GM12878 (cell line): ENCODE results near the gene KRT32. TPM values are rescaled to one million over a fixed set of nuclear protein-coding genes. Genes with fewer than 3 reads are reported as not detected.

Source experiments
- ATAC-seq: fragments of 200-7000 bp; cut with Tn5 transposase; 3 replicates; pipeline ENCODE4 v1.9.1; 2020; ENCODE audit warnings: mild to moderate bottlenecking, moderate library complexity
- BruUV-seq: library from RNA; stranded (reverse); fragments of 400-500 nt; replicated peaks from 2 replicates; lab custom pipeline; 2021; lab: Mats Ljungman, UMichigan
- CTCF ChIA-PET: fragments of 300-600 bp; sonication (Branson Sonifier 250); formaldehyde crosslinking; extraction: SDS; loops from one replicate; lab custom pipeline; 2021; ENCODE audit warnings: inconsistent platforms; lab: Yijun Ruan, JAX
- POLR2A ChIA-PET: fragments of 350-600 bp; formaldehyde crosslinking; extraction: SDS; loops from one replicate; lab custom pipeline; 2021; ENCODE audit warnings: inconsistent platforms; lab: Charles Lee
- RAD21 ChIA-PET: fragments of 300-600 bp; sonication (Branson Sonifier 250); formaldehyde crosslinking; loops from one replicate; lab custom pipeline; 2023; ENCODE audit warnings: antibody characterized with exemption; ENCODE audit not compliant: unreplicated experiment; lab: Charles Lee
- SMC1A ChIA-PET: fragments of 300-600 bp; sonication (Branson Sonifier 250); formaldehyde crosslinking; loops from one replicate; lab custom pipeline; 2023; ENCODE audit not compliant: unreplicated experiment, uncharacterized antibody; lab: Charles Lee
- DNase-seq: peaks from one replicate; pipeline ENCODE4 v3.0.0-alpha.2; 2011; ENCODE audit warnings: low read depth, low spot score
- FAIRE-seq: peaks from 3 replicates; lab custom pipeline; 2011; peaks lifted over from hg19 to GRCh38; lab: Jason Lieb, UNC
- H2AFZ ChIP-seq: 2 replicates; pipeline ENCODE4 v1.6.0; 2011; ENCODE audit warnings: low read depth, low read length, control low read depth; ENCODE audit not compliant: control insufficient read depth
- H3K27ac ChIP-seq: 2 replicates; pipeline ENCODE4 v1.5.1; 2011; ENCODE audit warnings: control low read depth; ENCODE audit not compliant: control insufficient read depth, insufficient read depth
- H3K27me3 ChIP-seq, 2 experiments: replicated peaks in 1 of 2; 2 replicates each; pipeline versions ENCODE4 v1.6.0 to v1.6.1; 2011; ENCODE audit warnings: low read length in 1 of 2; ENCODE audit not compliant: control insufficient read depth in 2 of 2, insufficient read depth in 2 of 2
- H3K36me3 ChIP-seq, 2 experiments: 2 replicates each; pipeline ENCODE4 v1.5.1; 2011; ENCODE audit warnings: low read length in 1 of 2; ENCODE audit not compliant: control insufficient read depth in 2 of 2, insufficient read depth in 2 of 2
- H3K4me1 ChIP-seq: 2 replicates; pipeline ENCODE4 v1.6.1; 2011; ENCODE audit warnings: mild to moderate bottlenecking, low read length, moderate library complexity, mixed read lengths; ENCODE audit not compliant: control insufficient read depth, insufficient read depth
- H3K4me2 ChIP-seq: 2 replicates; pipeline ENCODE4 v1.6.0; 2011; ENCODE audit warnings: control low read depth; ENCODE audit not compliant: control insufficient read depth, insufficient read depth
- H3K4me3 ChIP-seq: fragments of 200-600 bp; sonication (generic); 2 replicates; pipeline ENCODE4 v1.5.1; 2016
- H3K79me2 ChIP-seq: 2 replicates; pipeline ENCODE4 v1.6.0; 2011; ENCODE audit warnings: low read length; ENCODE audit not compliant: control insufficient read depth, insufficient read depth
- H3K9ac ChIP-seq: 2 replicates; pipeline ENCODE4 v1.8.0; 2011; ENCODE audit warnings: low read length, control low read depth, mixed read lengths; ENCODE audit not compliant: control insufficient read depth, insufficient read depth
- H3K9me3 ChIP-seq: replicated peaks from 3 replicates; pipeline ENCODE4 v1.5.1; 2011; ENCODE audit warnings: mild to moderate bottlenecking, low read length; ENCODE audit not compliant: control insufficient read depth, insufficient read depth
- H4K20me1 ChIP-seq: 2 replicates; pipeline ENCODE4 v1.6.0; 2011; ENCODE audit not compliant: control insufficient read depth, insufficient read depth
- BHLHE40 ChIP-seq, 2 experiments: fragments of 450-650 bp in 1 of 2; IDR thresholded peaks; 2 replicates each; pipeline ENCODE4 v1.6.1; 2011 to 2017; ENCODE audit warnings: low read depth in 2 of 2, borderline replicate concordance in 1 of 2, improper control_type of control experiment in 1 of 2, low read length in 1 of 2, mild to moderate bottlenecking in 1 of 2
- MXI1 ChIP-seq: fragments of 150-350 bp; IDR thresholded peaks from 2 replicates; pipeline ENCODE4 v1.6.1; 2011; ENCODE audit warnings: low read depth, mild to moderate bottlenecking, inconsistent platforms, low read length, improper control_type of control experiment
- NR2C2 ChIP-seq: IDR thresholded peaks from 2 replicates; pipeline ENCODE4 v1.6.1; 2011; ENCODE audit warnings: borderline replicate concordance, low read depth; ENCODE audit not compliant: control insufficient read depth, insufficient read length
- POU2F2 ChIP-seq: IDR thresholded peaks from 3 replicates; pipeline ENCODE4 v1.6.1; 2011; ENCODE audit warnings: low read depth, mild to moderate bottlenecking, low read length, borderline replicate concordance
- RB1 ChIP-seq: fragments of 450-650 bp; formaldehyde crosslinking; IDR thresholded peaks from 2 replicates; pipeline ENCODE4 v1.6.1; 2017; ENCODE audit warnings: mild to moderate bottlenecking, borderline replicate concordance
- RBBP5 ChIP-seq: fragments of 200-600 bp; sonication (generic); conservative IDR thresholded peaks from 2 replicates; pipeline ENCODE4 v1.6.1; 2016
- RUNX3 ChIP-seq: IDR thresholded peaks from 2 replicates; pipeline ENCODE4 v1.6.1; 2012; ENCODE audit warnings: low read length, inconsistent platforms
- SMAD1 ChIP-seq: fragments of 450-650 bp; IDR thresholded peaks from 2 replicates; pipeline ENCODE4 v1.6.1; 2018; ENCODE audit warnings: mild to moderate bottlenecking, low read depth; ENCODE audit not compliant: partially characterized antibody
- SMAD5 ChIP-seq: IDR thresholded peaks from 2 replicates; pipeline ENCODE4 v1.6.1; 2016; ENCODE audit warnings: antibody characterized with exemption, low read depth
- SREBF1 ChIP-seq: IDR thresholded peaks from 2 replicates; pipeline ENCODE4 v1.6.1; 2012; ENCODE audit warnings: mild to moderate bottlenecking, low read length
- SUZ12 ChIP-seq: fragments of 200-600 bp; sonication (generic); IDR thresholded peaks from one replicate; pipeline ENCODE4 v1.6.1; 2018; ENCODE audit warnings: antibody characterized with exemption, mild to moderate bottlenecking; ENCODE audit not compliant: unreplicated experiment
- TARDBP ChIP-seq: IDR thresholded peaks from 2 replicates; pipeline ENCODE4 v1.6.1; 2016; ENCODE audit warnings: borderline replicate concordance
- YY1 ChIP-seq: IDR thresholded peaks from 2 replicates; pipeline ENCODE4 v1.6.1; 2011; ENCODE audit warnings: low read depth, mild to moderate bottlenecking, low read length
- WGBS: methylation state at CpG from one replicate; pipeline ENCODE4 v1.1.6; 2016; ENCODE audit warnings: low lambda C conversion rate; ENCODE audit not compliant: insufficient replicate concordance, insufficient coverage; ENCODE audit errors: missing lambda C conversion rate; 5-methylcytosine and 5-hydroxymethylcytosine counted together
- in situ Hi-C: fragments of 300-500 bp; cut with MboI; formaldehyde crosslinking; loops from 9 replicates; pipeline ENCODE4 v1.14.3; 2018; ENCODE audit warnings: mixed read lengths
- intact Hi-C: fragments of 100-400 bp; cut with micrococcal nuclease; formaldehyde crosslinking; loops from one replicate; pipeline ENCODE4 v1.14.2; 2022; ENCODE audit not compliant: unreplicated experiment
- polyA plus RNA-seq, 11 experiments: library from polyadenylated mRNA; depleted of rRNA in 4 of 11; unstranded in 6 of 11; stranded (reverse) in 5 of 11; fragments of >200 nt; fragmentation: Nextera tagmentation in 4 of 11; fragmentation: Illumina TruSeq in 1 of 11; extraction: Ambion mirVana in 4 of 11; extraction: Trizol in 1 of 11; gene quantifications; 1 replicate in 1 of 11; 2 replicates in 10 of 11; pipeline versions ENCODE4 v1.2.1 to v1.2.3, GENCODE V29; 2011 to 2016; ENCODE audit warnings: inconsistent platforms in 2 of 11, missing spikeins in 2 of 11, low read depth in 1 of 11
- total RNA-seq, 4 experiments: library from RNA; depleted of rRNA in 3 of 4; stranded (reverse); fragments of >200 nt in 3 of 4; fragmentation: Illumina TruSeq in 1 of 4; extraction: Trizol in 1 of 4; gene quantifications; 2 replicates each; pipeline versions ENCODE4 v1.2.1 to v1.2.3, GENCODE V29; 2013 to 2021
- TF ChIP-seq, protein P1 (sequence below): fragments of 450-650 bp; IDR thresholded peaks from 2 replicates; pipeline ENCODE4 v1.6.1; 2018; ENCODE audit warnings: mild to moderate bottlenecking, low read depth, moderate library complexity; ENCODE audit not compliant: partially characterized antibody
- TF ChIP-seq, protein P2 (sequence below): IDR thresholded peaks from 2 replicates; pipeline ENCODE4 v1.6.1; 2011; ENCODE audit warnings: borderline replicate concordance, low read depth, mild to moderate bottlenecking, moderate library complexity, low read length; ENCODE audit not compliant: insufficient read depth, poor library complexity, severe bottlenecking
- TF ChIP-seq, protein P3 (sequence below): IDR thresholded peaks from 2 replicates; pipeline ENCODE4 v1.6.1; 2012; ENCODE audit warnings: low read length, inconsistent platforms
- TF ChIP-seq, protein P4 (sequence below): fragments of 450-650 bp; IDR thresholded peaks from 2 replicates; pipeline ENCODE4 v1.6.1; 2017; ENCODE audit warnings: antibody characterized with exemption, mild to moderate bottlenecking, moderate library complexity

The KRT32 gene
- total and polyA plus RNA-seq, 10 of the 15 experiments (the other 5 are each of a cell fraction or from before 2014, with no cell fraction given): not detected

DNA sequence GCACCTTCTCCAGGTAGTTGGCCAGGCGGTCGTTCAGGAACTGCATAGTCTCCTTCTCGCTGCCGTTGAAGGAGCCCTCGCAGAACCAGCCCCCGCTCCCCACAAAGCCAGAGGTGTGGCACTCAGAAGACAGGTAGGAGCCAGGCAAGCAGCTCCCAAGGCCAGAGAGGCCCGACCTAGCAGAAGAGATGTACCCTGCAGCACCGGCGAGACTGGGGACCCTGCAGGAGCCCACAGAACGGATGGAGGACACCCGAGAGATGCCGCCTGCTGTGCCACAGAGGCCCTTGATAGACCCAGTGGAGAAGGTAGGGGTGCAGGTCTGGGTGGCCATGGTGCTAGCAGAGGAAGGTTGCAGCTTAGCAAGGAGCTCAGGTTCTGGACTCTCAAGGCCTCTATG lies 22.3 kb upstream of the KRT32 start, which contains the start of gene KRT36:
KRT36 (minus strand) TSS at position 380 of the 400 bp plus-strand sequence; CDS start at position 334, 46 bp downstream.
- intact Hi-C loops: no loop called here
- no peak within 1 kb of the TSS for H3K27ac ChIP-seq
- in situ Hi-C loops: no loop called here
- 19% methylated on average over 12 of the region's 12 CpGs for WGBS
- no peaks in the 10 kb centered on the region for H3K9me3 ChIP-seq
- TF ChIP-seq, protein P1, sequence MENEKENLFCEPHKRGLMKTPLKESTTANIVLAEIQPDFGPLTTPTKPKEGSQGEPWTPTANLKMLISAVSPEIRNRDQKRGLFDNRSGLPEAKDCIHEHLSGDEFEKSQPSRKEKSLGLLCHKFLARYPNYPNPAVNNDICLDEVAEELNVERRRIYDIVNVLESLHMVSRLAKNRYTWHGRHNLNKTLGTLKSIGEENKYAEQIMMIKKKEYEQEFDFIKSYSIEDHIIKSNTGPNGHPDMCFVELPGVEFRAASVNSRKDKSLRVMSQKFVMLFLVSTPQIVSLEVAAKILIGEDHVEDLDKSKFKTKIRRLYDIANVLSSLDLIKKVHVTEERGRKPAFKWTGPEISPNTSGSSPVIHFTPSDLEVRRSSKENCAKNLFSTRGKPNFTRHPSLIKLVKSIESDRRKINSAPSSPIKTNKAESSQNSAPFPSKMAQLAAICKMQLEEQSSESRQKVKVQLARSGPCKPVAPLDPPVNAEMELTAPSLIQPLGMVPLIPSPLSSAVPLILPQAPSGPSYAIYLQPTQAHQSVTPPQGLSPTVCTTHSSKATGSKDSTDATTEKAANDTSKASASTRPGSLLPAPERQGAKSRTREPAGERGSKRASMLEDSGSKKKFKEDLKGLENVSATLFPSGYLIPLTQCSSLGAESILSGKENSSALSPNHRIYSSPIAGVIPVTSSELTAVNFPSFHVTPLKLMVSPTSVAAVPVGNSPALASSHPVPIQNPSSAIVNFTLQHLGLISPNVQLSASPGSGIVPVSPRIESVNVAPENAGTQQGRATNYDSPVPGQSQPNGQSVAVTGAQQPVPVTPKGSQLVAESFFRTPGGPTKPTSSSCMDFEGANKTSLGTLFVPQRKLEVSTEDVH: no peak
- TF ChIP-seq NR2C2 (no peak), SUZ12 (no peak), TARDBP (no peak), RUNX3 (no peak), SMAD1 (no peak), YY1 (no peak), SMAD5 (no peak), RB1 (no peak), POU2F2 (no peak), MXI1 (no peak), RBBP5 (no peak), SREBF1 (no peak), BHLHE40 (IDR thresholded peaks at IDR 0.05; ENCODE audit: borderline replicate concordance in 1 of 2, low read depth in 2 of 2, low read length in 1 of 2) (no peak)
- TF ChIP-seq, protein P2, sequence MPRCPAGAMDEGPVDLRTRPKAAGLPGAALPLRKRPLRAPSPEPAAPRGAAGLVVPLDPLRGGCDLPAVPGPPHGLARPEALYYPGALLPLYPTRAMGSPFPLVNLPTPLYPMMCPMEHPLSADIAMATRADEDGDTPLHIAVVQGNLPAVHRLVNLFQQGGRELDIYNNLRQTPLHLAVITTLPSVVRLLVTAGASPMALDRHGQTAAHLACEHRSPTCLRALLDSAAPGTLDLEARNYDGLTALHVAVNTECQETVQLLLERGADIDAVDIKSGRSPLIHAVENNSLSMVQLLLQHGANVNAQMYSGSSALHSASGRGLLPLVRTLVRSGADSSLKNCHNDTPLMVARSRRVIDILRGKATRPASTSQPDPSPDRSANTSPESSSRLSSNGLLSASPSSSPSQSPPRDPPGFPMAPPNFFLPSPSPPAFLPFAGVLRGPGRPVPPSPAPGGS: no peak
- TF ChIP-seq, protein P3, sequence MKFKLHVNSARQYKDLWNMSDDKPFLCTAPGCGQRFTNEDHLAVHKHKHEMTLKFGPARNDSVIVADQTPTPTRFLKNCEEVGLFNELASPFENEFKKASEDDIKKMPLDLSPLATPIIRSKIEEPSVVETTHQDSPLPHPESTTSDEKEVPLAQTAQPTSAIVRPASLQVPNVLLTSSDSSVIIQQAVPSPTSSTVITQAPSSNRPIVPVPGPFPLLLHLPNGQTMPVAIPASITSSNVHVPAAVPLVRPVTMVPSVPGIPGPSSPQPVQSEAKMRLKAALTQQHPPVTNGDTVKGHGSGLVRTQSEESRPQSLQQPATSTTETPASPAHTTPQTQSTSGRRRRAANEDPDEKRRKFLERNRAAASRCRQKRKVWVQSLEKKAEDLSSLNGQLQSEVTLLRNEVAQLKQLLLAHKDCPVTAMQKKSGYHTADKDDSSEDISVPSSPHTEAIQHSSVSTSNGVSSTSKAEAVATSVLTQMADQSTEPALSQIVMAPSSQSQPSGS: no peak
- TF ChIP-seq, protein P4, sequence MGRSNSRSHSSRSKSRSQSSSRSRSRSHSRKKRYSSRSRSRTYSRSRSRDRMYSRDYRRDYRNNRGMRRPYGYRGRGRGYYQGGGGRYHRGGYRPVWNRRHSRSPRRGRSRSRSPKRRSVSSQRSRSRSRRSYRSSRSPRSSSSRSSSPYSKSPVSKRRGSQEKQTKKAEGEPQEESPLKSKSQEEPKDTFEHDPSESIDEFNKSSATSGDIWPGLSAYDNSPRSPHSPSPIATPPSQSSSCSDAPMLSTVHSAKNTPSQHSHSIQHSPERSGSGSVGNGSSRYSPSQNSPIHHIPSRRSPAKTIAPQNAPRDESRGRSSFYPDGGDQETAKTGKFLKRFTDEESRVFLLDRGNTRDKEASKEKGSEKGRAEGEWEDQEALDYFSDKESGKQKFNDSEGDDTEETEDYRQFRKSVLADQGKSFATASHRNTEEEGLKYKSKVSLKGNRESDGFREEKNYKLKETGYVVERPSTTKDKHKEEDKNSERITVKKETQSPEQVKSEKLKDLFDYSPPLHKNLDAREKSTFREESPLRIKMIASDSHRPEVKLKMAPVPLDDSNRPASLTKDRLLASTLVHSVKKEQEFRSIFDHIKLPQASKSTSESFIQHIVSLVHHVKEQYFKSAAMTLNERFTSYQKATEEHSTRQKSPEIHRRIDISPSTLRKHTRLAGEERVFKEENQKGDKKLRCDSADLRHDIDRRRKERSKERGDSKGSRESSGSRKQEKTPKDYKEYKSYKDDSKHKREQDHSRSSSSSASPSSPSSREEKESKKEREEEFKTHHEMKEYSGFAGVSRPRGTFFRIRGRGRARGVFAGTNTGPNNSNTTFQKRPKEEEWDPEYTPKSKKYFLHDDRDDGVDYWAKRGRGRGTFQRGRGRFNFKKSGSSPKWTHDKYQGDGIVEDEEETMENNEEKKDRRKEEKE: no peak
- no peak within 1 kb of the TSS for H2AFZ ChIP-seq
- DNase-seq (no peak), ATAC-seq (no peak), FAIRE-seq (no peak)
- ChIA-PET SMC1A (no interaction called here), POLR2A (no interaction called here), RAD21 (no interaction called here), CTCF (interaction anchor here (1.3 to 2.1 kb wide), 2 partner anchors 173 to 181 kb away, joined by 3 to 8 read pairs; partner anchors contain the start of gene KRTAP16-1)
- no peak within 1 kb of the TSS for H3K9ac ChIP-seq
- H3K27me3 ChIP-seq: peaks cover 0 to 2% of the 10 kb centered on the region in 2 experiments; a peak in 2 of 4 replicates
- no peaks in the 10 kb centered on the region for H3K4me1 ChIP-seq
- H3K4me3 ChIP-seq: no peak within 1 kb of the TSS
- H3K79me2 ChIP-seq: no peaks in the 10 kb centered on the region
- no TSS peak for BruUV-seq
- H3K36me3 ChIP-seq: no peaks in the 10 kb centered on the region
- no peak within 1 kb of the TSS for H3K4me2 ChIP-seq
- H4K20me1 ChIP-seq: no peaks in the 10 kb centered on the region
